Bronchial epithelial cell (primary cell): Measurements from ENCODE around the gene S100A9. TPM values are rescaled to one million over a fixed set of nuclear protein-coding genes. Genes with fewer than 3 reads are reported as not detected.

Experiments used
- DNase-seq: peaks from one replicate; pipeline ENCODE4 v3.0.0-alpha.2; 2010; ENCODE audit warnings: low read depth
- FAIRE-seq: peaks from 2 replicates; lab custom pipeline; 2011; peaks lifted over from hg19 to GRCh38; lab: Jason Lieb, UNC
- H3K27me3 ChIP-seq: 2 replicates; pipeline ENCODE4 v1.5.1; 2011; ENCODE audit warnings: low read length; ENCODE audit not compliant: control insufficient read depth, insufficient read depth
- H3K36me3 ChIP-seq: 2 replicates; pipeline ENCODE4 v1.5.1; 2011; ENCODE audit warnings: low read length; ENCODE audit not compliant: control insufficient read depth, insufficient read depth
- H3K4me3 ChIP-seq: 2 replicates; pipeline ENCODE4 v1.5.1; 2011; ENCODE audit warnings: mild to moderate bottlenecking, low read depth, low read length, control low read depth
- CTCF ChIP-seq: IDR thresholded peaks from 2 replicates; pipeline ENCODE4 v1.5.1; 2011; ENCODE audit warnings: mild to moderate bottlenecking, moderate library complexity, low read length, control low read depth, inconsistent platforms; ENCODE audit not compliant: insufficient read depth, severe bottlenecking
- total RNA-seq: library from RNA; depleted of rRNA; stranded (reverse); fragments of >200 nt; gene quantifications from 2 replicates; pipeline ENCODE4 v1.2.1, GENCODE V29; 2014

The S100A9 gene
- total RNA-seq, 1 donor from 2014 or later: 735 TPM

- H3K4me3 ChIP-seq: no peak overlapping the region
- no peak for TF ChIP-seq CTCF
- FAIRE-seq (no peak), DNase-seq (no peak)
- no peaks in the 10 kb centered on the region for H3K36me3 ChIP-seq
- no peaks in the 10 kb centered on the region for H3K27me3 ChIP-seq
These were observed 15.5 kb upstream of the S100A9 start for GRCh38 chr1:153342178-153342577.

- Histone ChIP-seq H3K4me3 (no peak overlapping the region), H3K27me3 (no peaks in the 10 kb centered on the region), H3K36me3 (no peaks in the 10 kb centered on the region)
- FAIRE-seq (no peak), DNase-seq (peak; percentile 69)
- no peak for TF ChIP-seq CTCF
These were observed 14.5 kb upstream of the S100A9 start for GRCh38 chr1:153343040-153343681.

DNA sequence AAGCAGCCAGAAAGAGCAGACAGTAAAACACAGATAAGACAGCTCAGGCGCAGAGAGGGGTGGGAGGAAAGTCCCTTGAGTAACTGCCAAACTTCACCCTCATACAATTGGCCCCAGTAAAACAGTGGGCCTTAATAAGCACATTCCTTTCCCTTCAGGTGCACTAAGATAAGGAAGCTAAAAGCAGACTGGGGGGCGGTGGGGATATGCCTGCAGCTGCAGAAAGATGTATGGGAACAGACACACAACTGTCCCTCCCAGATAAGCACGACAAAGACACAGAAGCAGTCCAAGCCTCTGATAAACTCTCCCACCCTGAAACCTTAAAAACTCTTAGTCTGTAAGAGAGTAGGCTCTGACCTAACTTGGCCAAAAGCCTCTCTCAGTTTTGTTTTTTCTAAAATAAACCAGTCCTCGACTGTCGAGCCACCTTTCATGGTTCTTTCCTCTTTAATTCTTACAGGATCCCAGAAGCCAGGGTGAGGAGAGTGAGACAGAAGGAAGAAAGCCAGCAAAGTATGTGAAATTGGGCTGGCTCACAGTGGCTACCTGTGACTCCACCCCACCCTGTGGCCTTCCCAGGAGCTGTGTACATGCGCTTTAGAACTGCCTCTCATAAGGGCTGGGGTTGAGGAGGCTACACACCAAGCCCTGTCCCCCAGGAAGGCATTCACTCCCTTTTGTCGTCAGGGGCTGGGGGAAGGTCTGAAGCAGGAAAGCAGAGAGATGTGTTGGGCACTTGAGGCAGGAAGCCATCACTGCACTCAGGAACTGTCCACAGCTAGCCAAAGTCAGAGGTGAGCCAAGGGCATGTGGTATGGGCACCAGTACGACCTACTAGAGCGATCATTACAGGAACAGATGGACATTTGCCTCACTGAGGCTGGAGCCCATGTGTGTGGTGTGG is 13.6 kb upstream of the S100A9 start:
- Histone ChIP-seq H3K4me3 (no peak overlapping the region), H3K27me3 (no peaks in the 10 kb centered on the region), H3K36me3 (no peaks in the 10 kb centered on the region)
- no peak for TF ChIP-seq CTCF
- DNase-seq (no peak), FAIRE-seq (no peak)

DNA sequence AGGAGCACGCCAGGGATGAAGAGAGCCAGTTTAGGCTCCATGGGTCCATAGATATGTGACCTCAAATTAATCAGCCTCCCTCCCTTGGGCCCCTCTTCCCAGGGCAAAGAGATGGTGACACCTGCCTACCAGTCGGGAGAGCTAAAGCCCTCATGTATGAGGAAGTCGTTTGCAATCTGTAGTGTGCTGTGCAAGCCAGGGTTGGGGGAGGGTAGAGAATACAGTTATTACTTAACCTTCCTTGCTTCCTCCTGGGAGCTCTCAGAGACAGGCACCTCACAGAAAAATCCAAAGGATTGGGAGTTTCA is 13.0 kb upstream of the S100A9 start:
- TF ChIP-seq CTCF: no peak
- DNase-seq (no peak), FAIRE-seq (no peak)
- no peaks in the 10 kb centered on the region for H3K27me3 ChIP-seq
- no peak overlapping the region for H3K4me3 ChIP-seq
- no peaks in the 10 kb centered on the region for H3K36me3 ChIP-seq

DNA sequence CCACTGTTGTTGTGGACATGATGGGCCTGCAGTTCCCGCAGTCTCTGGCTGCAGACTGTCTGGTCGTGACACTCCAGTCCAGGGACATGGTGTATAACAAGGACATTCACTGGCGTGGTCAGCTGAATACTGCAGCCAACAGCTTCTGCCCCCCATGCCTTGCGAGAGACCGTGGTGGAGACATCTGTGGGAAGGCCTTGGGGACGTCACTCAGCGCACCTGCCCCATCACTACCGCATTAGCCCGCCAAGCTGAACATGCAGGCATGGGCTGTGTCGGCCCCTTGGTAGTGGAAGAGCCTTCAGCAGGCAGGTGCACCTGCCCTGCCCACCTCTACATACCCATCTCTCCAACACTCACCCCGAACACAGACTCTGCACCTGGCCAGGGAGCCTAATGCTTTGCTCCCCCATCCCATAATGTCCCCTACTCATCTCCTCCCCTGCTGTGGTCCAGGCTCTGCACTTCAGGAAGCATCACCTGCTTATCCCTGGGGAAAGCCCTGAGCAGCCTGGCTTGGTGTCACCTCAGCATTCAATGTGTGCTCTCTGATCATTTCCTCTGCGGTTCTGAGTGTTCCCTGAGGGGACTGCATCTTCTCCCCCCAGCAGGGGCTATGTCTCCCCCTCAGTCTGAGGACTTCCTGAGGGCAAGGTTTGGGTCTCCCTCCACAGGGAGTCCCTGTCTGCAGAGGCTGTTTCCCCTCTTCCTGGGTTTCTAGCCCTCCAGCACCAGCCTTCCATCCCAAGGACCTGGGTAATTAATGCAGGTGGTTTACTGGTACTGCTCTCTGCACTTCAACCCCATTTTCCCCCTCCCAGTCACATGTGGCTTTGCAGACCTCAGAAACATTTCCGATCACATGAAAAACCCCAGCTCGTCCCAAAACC is 12.2 kb upstream of the S100A9 start:
- Histone ChIP-seq H3K4me3 (no peak overlapping the region), H3K36me3 (no peaks in the 10 kb centered on the region), H3K27me3 (no peaks in the 10 kb centered on the region)
- FAIRE-seq: no peak
- no peak for DNase-seq
- no peak for TF ChIP-seq CTCF
